Kidney epithelial cell (primary cell): ENCODE results near the gene PPM1M. TPM values are rescaled to one million over a fixed set of nuclear protein-coding genes. Genes with fewer than 3 reads are reported as not detected.
"Not testable (repeated sequence)": the region's sequence is repeated elsewhere in the genome, so short reads cannot be mapped to it uniquely, and the experiment has no call there.

ENCODE experiments used
- DNase-seq: peaks from one replicate; pipeline ENCODE4 v3.0.0-alpha.2; 2010; ENCODE audit warnings: low read depth
- H3K27me3 ChIP-seq: 2 replicates; pipeline ENCODE4 v1.6.0; 2011; ENCODE audit warnings: low read length; ENCODE audit not compliant: control insufficient read depth, insufficient read depth
- H3K36me3 ChIP-seq: 2 replicates; pipeline ENCODE4 v1.5.1; 2011; ENCODE audit warnings: low read length; ENCODE audit not compliant: control insufficient read depth, insufficient read depth
- H3K4me3 ChIP-seq: 2 replicates; pipeline ENCODE4 v1.5.1; 2011; ENCODE audit warnings: low read depth, mild to moderate bottlenecking, control low read depth, low read length
- total RNA-seq: library from RNA; depleted of rRNA; stranded (reverse); fragments of >200 nt; gene quantifications from 2 replicates; pipeline ENCODE4 v1.2.3, GENCODE V29; 2015
- TF ChIP-seq, protein P1 (sequence below): IDR thresholded peaks from 2 replicates; pipeline ENCODE4 v1.5.1; 2011; ENCODE audit warnings: mild to moderate bottlenecking, moderate library complexity, low read length, control low read depth, inconsistent platforms; ENCODE audit not compliant: insufficient read depth, poor library complexity, severe bottlenecking

The PPM1M gene
- total RNA-seq, 1 donor from 2014 or later: 6.1 TPM

DNA sequence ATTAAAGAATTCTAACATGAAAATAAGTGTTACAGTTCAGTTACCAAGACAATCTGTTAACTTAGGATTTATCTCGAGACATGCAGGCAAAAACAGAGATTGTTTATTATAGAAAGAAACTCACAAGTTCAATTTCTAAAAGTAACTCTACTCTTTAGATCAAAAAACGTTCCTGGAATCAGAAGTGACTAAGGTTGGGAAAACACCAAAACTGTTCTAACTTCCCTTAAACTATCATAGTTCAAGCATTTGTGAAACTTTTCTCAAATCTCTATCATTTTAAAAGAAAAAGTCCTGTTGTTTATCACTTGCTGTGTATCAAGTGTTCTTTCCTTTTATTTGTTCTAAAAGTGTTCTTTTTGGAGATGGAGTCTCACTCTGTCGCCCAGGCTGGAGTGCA is 24.2 kb downstream of the PPM1M start:
- no peak for DNase-seq
- Histone ChIP-seq H3K4me3 (no peak overlapping the region), H3K27me3 (no peaks in the 10 kb centered on the region), H3K36me3 (no peaks in the 10 kb centered on the region)
- TF ChIP-seq, protein P1, sequence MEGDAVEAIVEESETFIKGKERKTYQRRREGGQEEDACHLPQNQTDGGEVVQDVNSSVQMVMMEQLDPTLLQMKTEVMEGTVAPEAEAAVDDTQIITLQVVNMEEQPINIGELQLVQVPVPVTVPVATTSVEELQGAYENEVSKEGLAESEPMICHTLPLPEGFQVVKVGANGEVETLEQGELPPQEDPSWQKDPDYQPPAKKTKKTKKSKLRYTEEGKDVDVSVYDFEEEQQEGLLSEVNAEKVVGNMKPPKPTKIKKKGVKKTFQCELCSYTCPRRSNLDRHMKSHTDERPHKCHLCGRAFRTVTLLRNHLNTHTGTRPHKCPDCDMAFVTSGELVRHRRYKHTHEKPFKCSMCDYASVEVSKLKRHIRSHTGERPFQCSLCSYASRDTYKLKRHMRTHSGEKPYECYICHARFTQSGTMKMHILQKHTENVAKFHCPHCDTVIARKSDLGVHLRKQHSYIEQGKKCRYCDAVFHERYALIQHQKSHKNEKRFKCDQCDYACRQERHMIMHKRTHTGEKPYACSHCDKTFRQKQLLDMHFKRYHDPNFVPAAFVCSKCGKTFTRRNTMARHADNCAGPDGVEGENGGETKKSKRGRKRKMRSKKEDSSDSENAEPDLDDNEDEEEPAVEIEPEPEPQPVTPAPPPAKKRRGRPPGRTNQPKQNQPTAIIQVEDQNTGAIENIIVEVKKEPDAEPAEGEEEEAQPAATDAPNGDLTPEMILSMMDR: no peak

GRCh38 chr3:52270252-52270754 is 24.7 kb downstream of the PPM1M start:
- TF ChIP-seq, protein P1: no peak
- no peaks in the 10 kb centered on the region for H3K27me3 ChIP-seq
- H3K36me3 ChIP-seq: no peaks in the 10 kb centered on the region
- DNase-seq: no peak
- H3K4me3 ChIP-seq: no peak overlapping the region

GRCh38 chr3:52272172-52272571 is 26.6 kb downstream of the PPM1M start:
- H3K36me3 ChIP-seq: not testable (repeated sequence)

DNA sequence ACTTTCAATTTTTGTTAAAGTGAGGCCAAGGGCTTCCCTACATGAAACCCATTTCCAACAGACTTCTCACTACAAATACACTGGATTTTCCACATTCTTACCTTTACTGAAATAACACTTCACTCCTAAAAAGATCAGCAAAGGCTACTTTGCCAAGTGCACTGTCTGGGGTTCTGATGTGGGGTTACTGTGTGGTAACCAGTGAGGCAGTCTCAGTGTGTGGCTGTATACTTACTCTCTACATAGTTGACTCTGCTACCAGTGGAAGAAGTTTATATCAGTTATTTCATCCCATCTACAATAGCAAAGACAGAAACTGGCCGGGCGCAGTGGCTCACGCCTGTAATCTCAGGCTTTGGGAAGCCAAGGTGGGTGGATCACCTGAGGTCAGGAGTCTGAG is 27.3 kb downstream of the PPM1M start:
- H3K27me3 ChIP-seq: no peaks in the 10 kb centered on the region
- no peaks in the 10 kb centered on the region for H3K36me3 ChIP-seq
- TF ChIP-seq, protein P1: no peak
- no peak overlapping the region for H3K4me3 ChIP-seq
- no peak for DNase-seq

More at GRCh38 chr3:52272172-52272571, 26.6 kb downstream of the PPM1M start:
- not testable (repeated sequence) for H3K4me3 ChIP-seq, DNase-seq, H3K27me3 ChIP-seq

- not testable (repeated sequence) for H3K36me3 ChIP-seq, H3K4me3 ChIP-seq, DNase-seq, H3K27me3 ChIP-seq
Observed at GRCh38 chr3:52274781-52275180, 29.2 kb downstream of the PPM1M start.

DNA sequence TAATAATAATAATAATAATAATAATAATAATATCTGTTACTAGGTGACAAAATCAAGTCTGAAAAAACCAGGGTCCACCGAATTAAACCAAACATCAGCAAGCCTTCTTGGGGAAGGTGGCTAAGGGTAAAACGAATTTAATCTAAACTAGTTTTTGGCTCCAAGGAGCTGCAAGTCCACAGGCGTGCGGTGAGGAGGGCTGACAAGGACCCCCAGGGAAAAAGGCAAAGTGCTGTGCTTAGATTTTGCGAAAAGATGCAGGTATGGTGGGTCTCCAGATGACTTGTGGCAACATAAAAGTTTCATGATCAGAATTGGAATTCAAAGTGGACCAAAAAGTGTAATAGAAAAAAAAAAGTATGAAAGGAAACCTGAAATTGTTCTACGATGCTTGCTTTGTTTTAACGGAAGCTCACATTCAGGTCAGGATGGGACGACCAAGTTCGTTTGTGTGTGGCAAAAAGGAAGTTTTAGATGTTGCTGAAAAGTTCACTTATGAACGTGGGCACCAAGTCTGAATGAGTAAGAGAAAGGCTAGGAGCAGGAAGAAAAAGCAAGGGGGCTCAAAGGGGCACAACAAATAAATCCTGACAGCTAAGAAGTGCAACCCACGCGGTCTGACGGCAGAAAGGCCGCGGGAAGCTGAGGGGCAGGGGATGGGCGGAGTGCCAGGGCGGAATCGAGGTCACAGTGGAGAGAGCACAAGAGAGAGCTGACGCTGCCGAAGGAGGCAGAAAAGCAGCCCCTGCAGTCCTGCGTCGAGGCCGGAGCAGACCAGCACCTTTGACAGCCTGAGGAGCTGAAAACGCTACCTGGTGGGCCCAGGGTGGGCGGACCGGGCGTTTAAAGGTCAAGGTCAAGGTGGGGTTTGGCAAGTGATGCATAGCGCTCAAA is 31.8 kb downstream of the PPM1M start:
- H3K27me3 ChIP-seq: no peaks in the 10 kb centered on the region
- TF ChIP-seq, protein P1: no peak
- no peak for DNase-seq
- peak overlapping the region; percentile 100 for H3K4me3 ChIP-seq
- no peaks in the 10 kb centered on the region for H3K36me3 ChIP-seq
